Effector memory CD8-positive, alpha-beta T cell (primary cell): ENCODE results near the gene TSBP1.
"Not testable (repeated sequence)": the region's sequence is repeated elsewhere in the genome, so short reads cannot be mapped to it uniquely, and the experiment has no call there.

ENCODE experiments used
- ATAC-seq: fragments of 150-1000 bp; cut with Tn5 transposase; replicated peaks from 2 replicates; pipeline ENCODE4 v1.10.0; 2021; ENCODE audit warnings: mild to moderate bottlenecking, moderate library complexity
- DNase-seq, 3 experiments: peaks; one replicate each; pipeline ENCODE4 v3.0.0; 2021
- H3K27ac Mint-ChIP-seq, 2 donors: one replicate each; pipeline ENCODE4 v1.8.0; 2022; ENCODE audit warnings: mild to moderate bottlenecking in 2 of 2, mixed read lengths in 2 of 2, moderate library complexity in 2 of 2
- H3K27me3 Mint-ChIP-seq, 2 donors: one replicate each; pipeline ENCODE4 v1.8.0; 2022; ENCODE audit warnings: mixed read lengths in 2 of 2
- H3K36me3 Mint-ChIP-seq: one replicate; pipeline ENCODE4 v1.8.0; 2022; ENCODE audit warnings: mild to moderate bottlenecking, moderate library complexity, mixed read lengths; ENCODE audit not compliant: insufficient read depth
- H3K4me1 Mint-ChIP-seq, 2 donors: one replicate each; pipeline ENCODE4 v1.8.0; 2022; ENCODE audit warnings: low read depth in 2 of 2, mixed read lengths in 2 of 2
- H3K4me3 Mint-ChIP-seq, 2 donors: one replicate each; pipeline ENCODE4 v1.8.0; 2022; ENCODE audit warnings: mild to moderate bottlenecking in 2 of 2, mixed read lengths in 2 of 2, moderate library complexity in 2 of 2
- H3K9me3 Mint-ChIP-seq, 2 donors: one replicate each; pipeline ENCODE4 v1.8.0; 2022; ENCODE audit warnings: mixed read lengths in 2 of 2

TSBP1 gene

DNA sequence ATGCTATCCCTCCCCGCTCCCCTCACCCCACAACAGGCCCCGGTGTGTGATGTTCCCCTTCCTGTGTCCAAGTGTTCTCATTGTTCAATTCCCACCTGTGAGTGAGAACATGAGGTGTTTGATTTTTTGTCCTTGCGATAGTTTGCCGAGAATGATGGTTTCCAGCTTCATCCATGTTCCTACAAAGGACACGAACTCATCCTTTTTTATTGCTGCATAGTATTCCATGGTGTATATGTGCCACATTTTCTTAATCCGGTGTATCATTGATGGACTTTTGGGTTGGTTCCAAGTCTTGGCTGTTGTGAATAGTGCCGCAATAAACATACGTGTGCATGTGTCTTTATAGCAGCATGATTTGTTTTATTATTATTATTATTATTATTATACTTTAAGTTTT lies 13.2 kb downstream of the TSBP1 start:
- not testable (repeated sequence) for H3K4me3 Mint-ChIP-seq, DNase-seq, H3K27ac Mint-ChIP-seq, H3K27me3 Mint-ChIP-seq, H3K9me3 Mint-ChIP-seq, H3K4me1 Mint-ChIP-seq, H3K36me3 Mint-ChIP-seq, ATAC-seq

DNA sequence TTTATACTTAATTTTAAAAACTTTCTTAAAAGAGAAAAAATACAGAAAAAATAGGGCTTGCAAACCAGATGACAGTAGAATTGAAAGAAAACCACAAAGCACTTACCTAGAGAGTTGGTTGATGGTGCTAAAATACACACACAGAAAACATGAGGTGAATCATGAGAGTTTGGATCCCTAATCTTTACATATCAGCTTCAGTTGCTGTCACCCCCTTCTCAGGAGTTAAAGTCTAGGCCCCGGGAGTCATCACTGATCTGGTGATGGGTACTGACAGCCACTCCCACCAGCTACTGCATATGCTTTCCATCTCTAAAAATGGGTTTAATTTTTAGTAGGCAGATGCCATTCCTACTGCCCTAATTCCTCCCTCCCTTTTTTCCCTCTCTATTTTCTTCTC lies 16.7 kb downstream of the TSBP1 start:
- no peak for ATAC-seq
- DNase-seq, result no peak
- no peaks in the 10 kb centered on the region for H3K36me3 Mint-ChIP-seq
- H3K9me3 Mint-ChIP-seq, result no peaks in the 10 kb centered on the region
- H3K27me3 Mint-ChIP-seq, result peaks cover 5 to 15% of the 10 kb centered on the region in 2 donors
- H3K4me1 Mint-ChIP-seq, result no peaks in the 10 kb centered on the region
- no peak overlapping the region for H3K4me3 Mint-ChIP-seq
- no peak overlapping the region for H3K27ac Mint-ChIP-seq

DNA sequence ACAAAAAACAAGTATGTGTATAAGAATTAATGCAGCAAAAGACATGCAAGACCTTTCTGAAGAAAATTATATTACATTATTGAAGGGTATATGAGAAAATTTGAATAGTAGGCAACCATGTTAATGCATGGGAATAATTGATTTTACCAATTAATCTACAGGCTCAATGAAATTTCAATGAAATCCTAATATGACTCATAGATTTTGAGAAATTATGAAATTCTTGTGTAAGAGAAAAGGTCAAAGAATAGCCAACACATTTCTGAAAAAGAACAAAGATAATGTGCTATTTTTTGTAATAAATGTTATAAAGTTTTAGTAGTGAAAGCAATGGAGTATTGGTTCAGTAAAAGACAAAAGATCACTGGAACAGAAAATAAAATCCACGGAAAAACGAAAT lies 18.4 kb downstream of the TSBP1 start:
- Mint-ChIP-seq H3K4me3 (no peak overlapping the region), H3K27ac (no peak overlapping the region), H3K9me3 (no peaks in the 10 kb centered on the region), H3K36me3 (no peaks in the 10 kb centered on the region), H3K27me3 (peaks cover 18 to 30% of the 10 kb centered on the region in 2 donors), H3K4me1 (no peaks in the 10 kb centered on the region)
- ATAC-seq (no peak), DNase-seq (no peak)

DNA sequence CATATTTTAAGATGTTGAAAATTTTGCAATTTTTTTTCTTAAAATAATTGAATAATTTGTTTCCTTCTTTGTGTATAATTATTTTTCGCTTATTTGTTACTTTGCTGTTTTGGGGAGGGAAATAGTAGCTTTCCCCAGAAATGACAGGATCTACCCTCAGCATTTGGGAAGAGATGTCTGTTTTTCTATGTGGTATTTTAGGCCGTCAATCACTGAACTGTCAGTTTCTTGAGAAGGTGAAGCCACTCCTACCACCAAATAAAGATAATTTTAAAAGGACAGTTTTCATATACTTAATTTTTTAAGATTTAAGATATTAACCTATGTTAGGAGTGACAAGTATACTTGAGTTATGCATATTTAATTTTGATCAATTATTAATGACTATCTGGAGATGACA lies 31.5 kb downstream of the TSBP1 start:
- peaks cover 6 to 11% of the 10 kb centered on the region in 2 donors for H3K27me3 Mint-ChIP-seq

DNA sequence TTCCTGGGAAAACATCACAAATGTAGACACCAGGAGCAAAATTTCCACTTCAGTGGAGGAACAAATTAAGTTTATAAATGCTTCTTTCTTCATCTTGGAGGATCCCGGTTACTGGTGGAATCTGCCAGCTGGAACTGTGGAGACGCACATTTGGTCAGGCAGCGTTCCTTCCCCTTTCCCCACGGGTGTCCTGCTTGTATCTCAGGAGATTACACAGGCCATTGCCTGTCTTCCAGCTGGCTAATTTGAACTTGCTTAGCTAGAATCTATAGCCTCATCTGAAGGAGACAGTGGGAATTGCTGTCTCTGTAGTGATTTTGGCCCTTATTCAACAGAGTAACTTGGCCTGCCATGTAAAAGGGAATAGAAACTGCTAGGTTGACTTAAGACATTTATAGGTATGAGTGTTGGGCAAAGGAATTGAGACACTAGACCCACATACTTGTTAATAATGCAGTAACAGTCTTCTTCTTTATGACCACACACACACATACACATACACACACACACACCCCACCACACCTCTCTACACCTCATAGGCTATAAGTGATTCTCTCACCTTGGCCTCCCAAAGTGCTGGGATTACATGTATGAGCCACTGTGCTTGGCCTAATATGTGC lies 34.4 kb downstream of the TSBP1 start:
- H3K27ac Mint-ChIP-seq, result no peak overlapping the region
- no peak for ATAC-seq
- no peak for DNase-seq
- no peak overlapping the region for H3K4me3 Mint-ChIP-seq
- H3K9me3 Mint-ChIP-seq, result no peaks in the 10 kb centered on the region
- H3K27me3 Mint-ChIP-seq, result peaks cover 9 to 18% of the 10 kb centered on the region in 2 donors
- no peaks in the 10 kb centered on the region for H3K36me3 Mint-ChIP-seq
- H3K4me1 Mint-ChIP-seq, result no peaks in the 10 kb centered on the region

More for the DNA sequence above, 31.5 kb downstream of the TSBP1 start:
- ATAC-seq, result no peak
- Mint-ChIP-seq H3K27ac (no peak overlapping the region), H3K36me3 (no peaks in the 10 kb centered on the region), H3K9me3 (no peaks in the 10 kb centered on the region), H3K4me1 (no peaks in the 10 kb centered on the region), H3K4me3 (no peak overlapping the region)
- DNase-seq, result no peak

DNA sequence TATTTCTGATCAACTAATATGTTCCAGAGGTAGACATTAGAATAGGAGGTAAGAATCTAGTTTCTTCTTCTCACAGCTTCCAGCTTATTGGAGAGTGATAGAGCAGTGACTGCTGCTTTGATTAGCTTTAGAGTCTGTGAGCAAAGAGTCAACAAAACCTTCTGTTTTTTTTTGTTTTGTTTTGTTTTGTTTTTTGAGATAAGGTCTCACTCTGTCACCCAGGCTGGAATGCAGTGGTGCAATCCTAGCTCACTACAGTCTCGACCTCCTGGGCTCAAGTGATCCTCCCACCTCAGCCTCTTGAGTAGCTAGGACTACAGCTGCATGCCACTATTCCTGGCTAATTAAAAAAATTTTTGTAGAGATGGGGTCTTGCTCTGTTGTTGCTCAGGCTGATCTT lies 39.3 kb downstream of the TSBP1 start:
- Mint-ChIP-seq H3K36me3 (no peaks in the 10 kb centered on the region), H3K9me3 (no peaks in the 10 kb centered on the region)
- DNase-seq, result no peak

DNA sequence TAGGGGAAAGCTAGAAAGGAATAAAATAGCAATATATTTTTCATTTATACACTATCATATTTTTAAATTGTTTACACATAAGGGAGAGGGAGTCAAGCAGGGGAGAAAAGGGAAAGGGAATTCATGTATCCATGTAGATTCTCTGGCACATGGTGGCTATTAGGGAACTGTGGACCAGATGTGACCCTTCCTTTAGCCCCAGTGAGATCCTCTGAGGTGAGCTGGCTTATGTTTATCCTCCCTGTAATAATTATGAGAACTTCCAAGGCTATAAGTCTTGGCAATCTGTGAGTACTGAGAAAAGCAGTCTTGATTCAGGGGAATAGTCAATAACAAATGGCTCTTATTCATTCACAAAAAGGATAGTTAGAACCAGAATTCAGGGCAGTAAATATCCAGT lies 42.6 kb downstream of the TSBP1 start:
- H3K4me3 Mint-ChIP-seq, result no peak overlapping the region
- no peak overlapping the region for H3K27ac Mint-ChIP-seq
- H3K4me1 Mint-ChIP-seq, result no peaks in the 10 kb centered on the region
- no peaks in the 10 kb centered on the region for H3K9me3 Mint-ChIP-seq
- DNase-seq (no peak), ATAC-seq (no peak)
- H3K36me3 Mint-ChIP-seq, result no peaks in the 10 kb centered on the region
- peaks cover 22 to 31% of the 10 kb centered on the region in 2 donors for H3K27me3 Mint-ChIP-seq

More for the DNA sequence above, 39.3 kb downstream of the TSBP1 start:
- ATAC-seq, result no peak
- Mint-ChIP-seq H3K27me3 (peaks cover 0 to 23% of the 10 kb centered on the region in 2 donors), H3K27ac (no peak overlapping the region), H3K4me3 (no peak overlapping the region), H3K4me1 (no peaks in the 10 kb centered on the region)

DNA sequence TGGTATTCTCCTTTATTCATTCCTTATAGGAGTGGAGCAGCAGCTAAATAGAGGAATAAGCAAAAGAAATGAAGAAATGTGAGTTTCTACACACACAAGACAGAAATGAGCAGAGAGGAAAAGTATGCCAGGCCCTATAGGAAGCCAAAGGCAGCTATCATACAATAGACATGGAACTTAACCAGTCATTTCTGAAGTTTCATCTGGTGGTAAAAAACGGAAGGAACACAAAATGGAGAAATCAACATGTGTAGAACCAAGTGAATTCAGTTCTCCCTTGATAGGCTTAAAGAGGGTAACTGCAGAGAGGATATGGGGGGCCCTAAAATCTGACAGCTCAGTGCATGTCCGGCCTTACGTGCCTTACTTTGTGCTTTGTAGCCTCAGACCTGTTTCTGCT lies 44.6 kb downstream of the TSBP1 start:
- no peaks in the 10 kb centered on the region for H3K4me1 Mint-ChIP-seq
- H3K36me3 Mint-ChIP-seq, result no peaks in the 10 kb centered on the region
- no peaks in the 10 kb centered on the region for H3K9me3 Mint-ChIP-seq
- DNase-seq (no peak), ATAC-seq (no peak)
- H3K27ac Mint-ChIP-seq, result no peak overlapping the region
- no peak overlapping the region for H3K4me3 Mint-ChIP-seq
- peaks cover 22 to 25% of the 10 kb centered on the region in 2 donors for H3K27me3 Mint-ChIP-seq

DNA sequence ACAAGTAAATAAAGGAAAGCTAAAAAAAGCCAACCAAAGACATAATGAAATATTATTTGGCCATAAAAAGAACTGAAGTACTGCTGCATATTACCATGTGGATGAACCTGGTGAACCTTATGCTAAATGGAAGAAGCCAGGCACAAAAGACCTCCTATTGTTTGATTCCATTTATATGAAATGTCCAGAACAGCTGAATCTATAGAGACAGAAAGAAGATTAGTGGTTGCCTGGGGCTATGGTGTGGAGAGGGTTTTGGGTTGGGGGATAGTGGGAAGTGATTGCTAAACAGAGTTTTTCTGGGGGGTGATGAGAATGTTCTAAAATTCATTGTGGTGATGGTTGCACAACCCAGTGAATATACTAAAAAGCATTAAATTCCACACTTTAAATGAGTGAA lies 53.2 kb downstream of the TSBP1 start:
- Mint-ChIP-seq H3K4me1 (no peaks in the 10 kb centered on the region), H3K27me3 (peaks cover 14 to 29% of the 10 kb centered on the region in 2 donors), H3K36me3 (no peaks in the 10 kb centered on the region), H3K9me3 (no peaks in the 10 kb centered on the region), H3K4me3 (no peak overlapping the region), H3K27ac (no peak overlapping the region)
- DNase-seq, result no peak
- ATAC-seq, result no peak

DNA sequence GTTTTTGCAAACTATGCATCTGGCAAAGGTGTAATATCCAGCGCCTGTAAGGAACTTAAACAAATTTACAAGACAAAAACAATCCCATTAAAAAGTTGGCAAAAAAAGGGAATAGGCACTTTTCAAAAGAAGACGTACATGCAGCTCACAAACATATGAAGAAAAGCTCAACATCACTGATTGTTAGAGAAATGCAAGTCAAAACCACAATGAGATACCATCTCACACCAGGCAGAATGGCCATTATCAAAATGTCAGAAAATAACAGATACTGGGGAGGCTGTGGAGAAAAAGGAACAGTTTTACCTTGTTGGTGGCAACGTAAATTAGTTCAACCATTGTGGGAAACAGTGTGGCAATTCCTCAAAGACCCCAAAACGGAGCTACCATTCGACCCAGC lies 54.2 kb downstream of the TSBP1 start:
- no peak for DNase-seq
- Mint-ChIP-seq H3K36me3 (no peaks in the 10 kb centered on the region), H3K27ac (no peak overlapping the region), H3K4me3 (no peak overlapping the region), H3K4me1 (no peaks in the 10 kb centered on the region), H3K9me3 (no peaks in the 10 kb centered on the region), H3K27me3 (peaks cover 23 to 29% of the 10 kb centered on the region in 2 donors)
- no peak for ATAC-seq

DNA sequence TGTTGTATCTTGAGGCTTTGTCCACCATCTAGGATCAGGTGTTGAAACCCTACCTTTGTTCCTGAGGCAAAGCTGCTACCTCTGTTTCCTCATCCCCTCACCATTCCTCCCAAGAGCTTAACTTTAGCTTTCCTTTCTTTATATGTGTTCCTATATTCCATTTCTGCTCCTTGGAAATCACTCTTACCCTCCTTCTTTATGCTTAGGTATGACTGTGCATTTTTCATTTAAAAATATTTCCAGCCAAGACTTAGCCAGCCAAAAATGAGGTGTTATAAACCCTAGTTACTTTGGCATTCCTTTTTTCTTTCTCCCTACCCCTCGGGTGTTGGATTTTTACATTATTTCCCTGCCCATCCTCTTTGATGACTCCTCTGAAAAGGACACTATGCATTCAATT lies 57.7 kb downstream of the TSBP1 start:
- Mint-ChIP-seq H3K27ac (no peak overlapping the region), H3K4me3 (no peak overlapping the region), H3K4me1 (no peaks in the 10 kb centered on the region), H3K9me3 (no peaks in the 10 kb centered on the region), H3K36me3 (no peaks in the 10 kb centered on the region), H3K27me3 (peaks cover 45 to 62% of the 10 kb centered on the region in 2 donors)
- DNase-seq, result no peak
- ATAC-seq, result no peak

DNA sequence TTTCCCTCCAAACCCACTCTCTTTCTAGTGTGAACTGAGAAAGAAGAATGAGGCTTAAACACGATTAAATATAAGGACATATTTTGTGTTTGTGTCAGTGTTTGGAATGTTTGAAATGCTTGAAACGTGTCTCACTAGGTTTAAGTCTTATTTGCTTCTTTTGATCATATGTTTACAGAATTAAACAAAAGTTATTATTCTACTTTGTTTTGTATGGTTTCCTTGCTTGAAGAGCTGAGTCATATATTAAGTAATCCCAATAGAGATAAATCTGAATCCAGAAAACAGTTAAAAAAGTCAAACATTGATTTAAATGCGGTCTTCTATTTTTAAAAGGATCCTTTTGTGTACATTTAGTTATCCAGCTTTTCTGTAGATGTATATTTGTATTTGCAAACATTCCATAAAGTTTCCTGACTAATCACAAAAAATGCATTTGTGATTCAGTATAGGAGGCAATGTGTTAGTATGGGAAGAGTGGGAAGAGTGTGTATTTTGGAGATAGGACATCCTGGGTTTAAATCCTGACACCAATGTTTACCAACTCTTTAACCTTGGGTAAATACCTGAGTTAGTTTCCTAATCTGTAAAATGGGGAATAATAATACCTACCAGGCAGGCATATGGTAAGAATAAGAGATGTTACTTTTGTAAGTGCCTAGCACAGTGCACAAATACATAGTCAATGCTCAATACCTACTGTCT lies 72.9 kb downstream of the TSBP1 start:
- no peak for ATAC-seq
- no peaks in the 10 kb centered on the region for H3K9me3 Mint-ChIP-seq
- DNase-seq, result no peak
- H3K27me3 Mint-ChIP-seq, result peaks cover 24 to 37% of the 10 kb centered on the region in 2 donors
- H3K27ac Mint-ChIP-seq, result no peak overlapping the region
- H3K4me3 Mint-ChIP-seq, result no peak overlapping the region
- H3K36me3 Mint-ChIP-seq, result no peaks in the 10 kb centered on the region
- no peaks in the 10 kb centered on the region for H3K4me1 Mint-ChIP-seq

DNA sequence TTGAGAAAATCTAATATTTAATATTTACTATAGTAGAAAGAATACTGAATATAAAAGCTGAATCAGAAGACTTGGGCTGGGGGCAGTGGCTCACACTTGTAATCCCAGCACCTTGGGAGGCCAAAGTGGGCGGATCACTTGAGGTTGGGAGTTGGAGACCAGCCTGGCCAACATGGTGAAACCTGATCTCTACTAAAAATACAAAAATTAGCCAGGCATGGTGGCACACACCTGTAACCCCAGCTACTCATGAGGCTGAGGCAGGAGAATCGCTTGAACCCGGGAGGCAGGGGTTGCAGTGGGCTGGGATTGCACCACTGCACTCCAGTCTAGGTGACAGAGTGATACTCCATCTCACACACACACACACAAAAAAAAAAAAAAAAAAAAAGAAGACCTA lies 76.7 kb downstream of the TSBP1 start:
- not testable (repeated sequence) for H3K9me3 Mint-ChIP-seq

DNA sequence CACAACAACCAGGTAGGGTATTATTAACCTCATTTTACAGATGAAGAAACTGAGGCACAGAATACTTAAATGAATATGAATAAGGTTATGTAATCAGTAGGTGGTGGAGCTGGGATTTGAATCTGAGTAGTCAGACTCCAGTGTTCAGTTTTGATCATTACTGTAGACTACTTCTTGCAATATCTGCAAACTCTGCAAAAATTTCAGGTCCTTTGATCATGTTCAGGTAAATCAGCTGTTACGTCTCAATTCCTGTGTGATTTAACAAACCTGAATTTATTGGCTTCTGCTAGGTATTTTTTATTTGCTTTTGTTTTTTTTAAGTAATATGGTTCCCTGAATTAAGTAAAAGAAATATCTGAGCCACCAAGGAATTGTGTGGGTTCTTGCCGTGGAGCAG lies 77.1 kb downstream of the TSBP1 start:
- DNase-seq, result no peak
- Mint-ChIP-seq H3K36me3 (no peaks in the 10 kb centered on the region), H3K27ac (no peak overlapping the region), H3K4me1 (no peaks in the 10 kb centered on the region), H3K4me3 (no peak overlapping the region), H3K27me3 (peaks cover 26 to 65% of the 10 kb centered on the region in 2 donors), H3K9me3 (no peaks in the 10 kb centered on the region)
- ATAC-seq, result no peak

More for the DNA sequence above, 76.7 kb downstream of the TSBP1 start:
- H3K4me3 Mint-ChIP-seq, H3K36me3 Mint-ChIP-seq, H3K27ac Mint-ChIP-seq, ATAC-seq, DNase-seq, H3K4me1 Mint-ChIP-seq: not testable (repeated sequence)
- H3K27me3 Mint-ChIP-seq, result peaks cover 26 to 67% of the 10 kb centered on the region in 2 donors
